PC-3 (cell line): ENCODE results near the gene B3GNT8.

Source experiments
- CTCF ChIP-seq: fragments of 300-600 bp; sonication (generic); conservative IDR thresholded peaks from 2 replicates; pipeline ENCODE4 v1.5.1; 2017; ENCODE audit warnings: antibody characterized with exemption, low read depth, mild to moderate bottlenecking, low read length
- EZH2 ChIP-seq: fragments of 300-600 bp; sonication (generic); IDR thresholded peaks from one replicate; pipeline ENCODE4 v1.6.1; 2017; ENCODE audit warnings: antibody characterized with exemption, mild to moderate bottlenecking, low read length; ENCODE audit not compliant: unreplicated experiment

GRCh38 chr19:41395355-41395754 is 31.8 kb downstream of the B3GNT8 start:
- no peak for TF ChIP-seq CTCF
- TF ChIP-seq EZH2, result no peak
